HepG2 (cell line): Measurements from ENCODE around the gene CALY. TPM values are rescaled to one million over a fixed set of nuclear protein-coding genes. Genes with fewer than 3 reads are reported as not detected.

Experiments
- AGO2 ChIP-seq: fragments of 200-400 bp; formaldehyde crosslinking; optimal IDR thresholded peaks from 2 replicates; pipeline ENCODE3; 2017; ENCODE audit warnings: mild to moderate bottlenecking, low read depth, low read length, moderate library complexity
- CEBPZ ChIP-seq: IDR thresholded peaks from 2 replicates; pipeline ENCODE4 v1.6.1; 2012; ENCODE audit warnings: low read length, improper control_type of control experiment
- CENPT ChIP-seq: sonication (generic); formaldehyde crosslinking; IDR thresholded peaks from 2 replicates; pipeline ENCODE4 v1.8.0; 2022; ENCODE audit warnings: low read depth, mild to moderate bottlenecking, moderate library complexity, missing genetic modification reagents
- EZH2 ChIP-seq: conservative IDR thresholded peaks from 2 replicates; pipeline ENCODE4 v1.6.1; 2012; ENCODE audit warnings: mild to moderate bottlenecking, low read depth, low read length, moderate library complexity
- FOXC1 ChIP-seq: sonication (generic); formaldehyde crosslinking; IDR thresholded peaks from 2 replicates; pipeline ENCODE4 v1.8.0; 2022; ENCODE audit warnings: mild to moderate bottlenecking, missing genetic modification reagents, borderline replicate concordance
- HIVEP1 ChIP-seq: sonication (generic); formaldehyde crosslinking; IDR thresholded peaks from 2 replicates; pipeline ENCODE4 v1.4.0; 2020; ENCODE audit warnings: mild to moderate bottlenecking, missing genetic modification reagents
- IRF2 ChIP-seq: IDR thresholded peaks from 2 replicates; pipeline ENCODE4 v1.6.1; 2018; ENCODE audit warnings: missing genetic modification reagents, missing compliant biosample characterization
- ISL2 ChIP-seq: sonication (generic); formaldehyde crosslinking; IDR thresholded peaks from 2 replicates; pipeline ENCODE4 v1.5.0; 2020; ENCODE audit warnings: missing genetic modification reagents
- MLLT10 ChIP-seq: sonication (generic); formaldehyde crosslinking; IDR thresholded peaks from 2 replicates; pipeline ENCODE4 v1.4.0; 2020; ENCODE audit warnings: missing genetic modification reagents
- NFIB ChIP-seq: sonication (generic); formaldehyde crosslinking; IDR thresholded peaks from 2 replicates; pipeline ENCODE4 v1.9.0; 2021; ENCODE audit warnings: missing genetic modification reagents, mild to moderate bottlenecking, borderline replicate concordance
- SPEN ChIP-seq: sonication (generic); formaldehyde crosslinking; IDR thresholded peaks from 2 replicates; pipeline ENCODE4 v1.5.1; 2020; ENCODE audit warnings: low read depth, mild to moderate bottlenecking, missing genetic modification reagents
- THAP11 ChIP-seq: IDR thresholded peaks from 2 replicates; pipeline ENCODE4 v1.6.1; 2016; ENCODE audit warnings: missing biosample characterization, missing genetic modification reagents
- TRAFD1 ChIP-seq: sonication (generic); formaldehyde crosslinking; IDR thresholded peaks from 2 replicates; pipeline ENCODE4 v1.5.1; 2020; ENCODE audit warnings: missing genetic modification reagents, mild to moderate bottlenecking, borderline replicate concordance
- U2AF2 ChIP-seq: fragments of 200-400 bp; formaldehyde crosslinking; IDR thresholded peaks from 2 replicates; pipeline ENCODE4 v1.6.1; 2017; ENCODE audit warnings: low read depth, mild to moderate bottlenecking, low read length
- ZKSCAN1 ChIP-seq: fragments of 150-350 bp; IDR thresholded peaks from 2 replicates; pipeline ENCODE4 v1.6.1; 2014; ENCODE audit warnings: low read length
- ZNF317 ChIP-seq: sonication (generic); formaldehyde crosslinking; IDR thresholded peaks from 2 replicates; pipeline ENCODE4 v1.5.0; 2020; ENCODE audit warnings: mild to moderate bottlenecking, missing genetic modification reagents
- ZNF382 ChIP-seq: sonication (generic); formaldehyde crosslinking; IDR thresholded peaks from 2 replicates; pipeline ENCODE4 v1.5.0; 2020; ENCODE audit warnings: missing genetic modification reagents, mild to moderate bottlenecking, borderline replicate concordance
- ZNF644 ChIP-seq: IDR thresholded peaks from 2 replicates; pipeline ENCODE4 v1.6.1; 2016; ENCODE audit warnings: low read depth
- ZNF761 ChIP-seq: sonication (generic); formaldehyde crosslinking; conservative IDR thresholded peaks from 2 replicates; pipeline ENCODE4 v1.4.0; 2020; ENCODE audit warnings: mild to moderate bottlenecking, missing genetic modification reagents
- polyA plus RNA-seq, 8 experiments: library from polyadenylated mRNA; depleted of rRNA in 3 of 8; stranded (reverse) in 7 of 8; unstranded in 1 of 8; fragments of >200 nt; fragmentation: Illumina TruSeq in 4 of 8; extraction: Trizol in 4 of 8; gene quantifications; 2 replicates each; pipeline versions ENCODE4 v1.2.1 to v1.2.3, GENCODE V29; 2011 to 2016; ENCODE audit warnings: low read depth in 4 of 8, missing spikeins in 1 of 8, mixed read lengths in 1 of 8; ENCODE audit not compliant: insufficient read depth in 1 of 8
- total RNA-seq, 5 experiments: library from RNA; depleted of rRNA; stranded (reverse); fragments of >200 nt; fragmentation: Illumina TruSeq; extraction: Trizol; gene quantifications; 2 replicates each; pipeline ENCODE4 v1.2.3, GENCODE V29; 2016; ENCODE audit warnings: low read depth in 1 of 5
- TF ChIP-seq, protein P1 (sequence below): sonication (generic); formaldehyde crosslinking; IDR thresholded peaks from 2 replicates; pipeline ENCODE4 v1.4.0; 2020; ENCODE audit warnings: mild to moderate bottlenecking, low read depth, missing genetic modification reagents
- TF ChIP-seq, protein P2 (sequence below): sonication (generic); formaldehyde crosslinking; IDR thresholded peaks from 2 replicates; pipeline ENCODE4 v1.4.0; 2020; ENCODE audit warnings: missing genetic modification reagents, borderline replicate concordance

CALY gene
- total and polyA plus RNA-seq, 2 of the 13 experiments (the other 11 are each of a cell fraction or from before 2014, with no cell fraction given) = 0.08 TPM; not detected in 1

- TF ChIP-seq EZH2 (no peak), FOXC1 (CRISPR knock-in tag) (no peak; the same call in 1 of the 2 replicates), AGO2 (peak; percentile 17), MLLT10 (CRISPR knock-in tag) (no peak), CENPT (CRISPR knock-in tag) (no peak; the same call in 1 of the 2 replicates), ZNF761 (0 out of 2 replicates have a peak, but pooled peaks have one; percentile 52), NFIB (CRISPR knock-in tag) (no peak), ISL2 (no peak), ZKSCAN1 (no peak), ZNF644 (no peak), U2AF2 (no peak), ZNF382 (CRISPR knock-in tag) (no peak), SPEN (CRISPR knock-in tag) (peak; percentile 55; the same call in 1 of the 2 replicates), IRF2 (CRISPR knock-in tag) (0 out of 2 replicates have a peak, but pooled peaks have one; percentile 26), THAP11 (CRISPR knock-in tag) (no peak; the same call in 1 of the 2 replicates), ZNF317 (CRISPR knock-in tag) (0 out of 2 replicates have a peak, but pooled peaks have one; percentile 25), TRAFD1 (CRISPR knock-in tag) (no peak), HIVEP1 (CRISPR knock-in tag) (peak; percentile 54), CEBPZ (no peak)
- TF ChIP-seq, protein P1, sequence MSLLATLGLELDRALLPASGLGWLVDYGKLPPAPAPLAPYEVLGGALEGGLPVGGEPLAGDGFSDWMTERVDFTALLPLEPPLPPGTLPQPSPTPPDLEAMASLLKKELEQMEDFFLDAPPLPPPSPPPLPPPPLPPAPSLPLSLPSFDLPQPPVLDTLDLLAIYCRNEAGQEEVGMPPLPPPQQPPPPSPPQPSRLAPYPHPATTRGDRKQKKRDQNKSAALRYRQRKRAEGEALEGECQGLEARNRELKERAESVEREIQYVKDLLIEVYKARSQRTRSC (CRISPR knock-in tag) = 0 out of 2 replicates have a peak, but pooled peaks have one; percentile 5
- TF ChIP-seq, protein P2, sequence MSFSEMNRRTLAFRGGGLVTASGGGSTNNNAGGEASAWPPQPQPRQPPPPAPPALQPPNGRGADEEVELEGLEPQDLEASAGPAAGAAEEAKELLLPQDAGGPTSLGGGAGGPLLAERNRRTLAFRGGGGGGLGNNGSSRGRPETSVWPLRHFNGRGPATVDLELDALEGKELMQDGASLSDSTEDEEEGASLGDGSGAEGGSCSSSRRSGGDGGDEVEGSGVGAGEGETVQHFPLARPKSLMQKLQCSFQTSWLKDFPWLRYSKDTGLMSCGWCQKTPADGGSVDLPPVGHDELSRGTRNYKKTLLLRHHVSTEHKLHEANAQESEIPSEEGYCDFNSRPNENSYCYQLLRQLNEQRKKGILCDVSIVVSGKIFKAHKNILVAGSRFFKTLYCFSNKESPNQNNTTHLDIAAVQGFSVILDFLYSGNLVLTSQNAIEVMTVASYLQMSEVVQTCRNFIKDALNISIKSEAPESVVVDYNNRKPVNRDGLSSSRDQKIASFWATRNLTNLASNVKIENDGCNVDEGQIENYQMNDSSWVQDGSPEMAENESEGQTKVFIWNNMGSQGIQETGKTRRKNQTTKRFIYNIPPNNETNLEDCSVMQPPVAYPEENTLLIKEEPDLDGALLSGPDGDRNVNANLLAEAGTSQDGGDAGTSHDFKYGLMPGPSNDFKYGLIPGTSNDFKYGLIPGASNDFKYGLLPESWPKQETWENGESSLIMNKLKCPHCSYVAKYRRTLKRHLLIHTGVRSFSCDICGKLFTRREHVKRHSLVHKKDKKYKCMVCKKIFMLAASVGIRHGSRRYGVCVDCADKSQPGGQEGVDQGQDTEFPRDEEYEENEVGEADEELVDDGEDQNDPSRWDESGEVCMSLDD (CRISPR knock-in tag) = peak; percentile 49; the same call in 1 of the 2 replicates
These were observed 21.6 kb upstream of the CALY start (continued) for GRCh38 chr10:133358162-133358924.
